Measurements from ENCODE around the gene TET3. TPM values are rescaled to one million over a fixed set of nuclear protein-coding genes. Genes with fewer than 3 reads are reported as not detected.

TET3 gene
- total and polyA plus RNA-seq, 2 of the 8 experiments (the other 6 are each of a cell fraction or from before 2014, with no cell fraction given): 4.5 to 21.1 TPM

DNA sequence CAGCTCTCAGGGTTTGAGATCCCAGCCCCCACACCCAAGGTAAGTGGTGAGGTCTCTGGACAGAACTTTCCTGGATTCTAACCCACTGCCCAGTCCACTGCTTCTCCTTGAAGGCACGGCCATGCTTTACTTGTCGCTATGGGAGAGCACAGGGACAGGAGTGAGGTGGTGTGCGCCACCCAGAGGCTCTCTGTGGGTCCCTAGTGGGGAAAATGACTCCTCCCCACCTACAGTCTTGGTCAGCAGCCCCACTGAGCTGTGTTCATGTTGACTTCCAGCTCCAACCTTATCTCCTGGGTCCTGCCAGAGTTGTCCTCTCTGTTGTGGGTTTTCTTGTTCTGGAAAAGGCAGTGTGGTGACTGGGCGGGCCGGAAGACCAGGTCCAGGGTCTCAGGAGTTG is 11.1 kb downstream of the TET3 start (continued):
- TF ChIP-seq CHD7 (IDR thresholded peaks at IDR 0.05; ENCODE audit: insufficient replicate concordance, low read length) (no peak), SRF (IDR thresholded peaks at IDR 0.05; ENCODE audit: low read depth, low read length) (no peak), CTCF (IDR thresholded peaks at IDR 0.05; ENCODE audit: control extremely low read depth in 1 of 3, insufficient read depth in 1 of 3, low read depth in 1 of 3, low read length in 3 of 3) (peak in 2 of 3 experiments; percentile 1 to 22; a peak in 2 of 4 replicates), NRF1 (IDR thresholded peaks at IDR 0.05; ENCODE audit: low read depth, low read length) (no peak), HDAC6 (IDR thresholded peaks at IDR 0.05; ENCODE audit: low read depth, low read length) (no peak), SIN3A (conservative IDR thresholded peaks at IDR 0.05 in 1 of 2, IDR thresholded peaks at IDR 0.05 in 1 of 2; ENCODE audit: low read depth in 1 of 2, low read length in 2 of 2) (no peak)

Measured in H1 (cell line).